Nephron (organoid): ENCODE data around the gene PLXNA4.
A peak's percentile ranks its signal among the peaks of the same experiment; 100 is the strongest.

Experiments
- H3K27ac Mint-ChIP-seq, 3 experiments: 2 replicates each; pipeline ENCODE4 v1.8.0; 2020; ENCODE audit warnings: mixed read lengths in 3 of 3, mild to moderate bottlenecking in 2 of 3, moderate library complexity in 1 of 3
- H3K27me3 Mint-ChIP-seq: 2 replicates; pipeline ENCODE4 v1.8.0; 2021; ENCODE audit warnings: low read depth, mild to moderate bottlenecking, moderate library complexity, mixed read lengths
- H3K36me3 Mint-ChIP-seq: 2 replicates; pipeline ENCODE4 v1.8.0; 2020; ENCODE audit warnings: low read depth, mixed read lengths
- H3K4me1 Mint-ChIP-seq: 2 replicates; pipeline ENCODE4 v1.8.0; 2020; ENCODE audit warnings: mixed read lengths
- H3K4me3 Mint-ChIP-seq, 3 experiments: 2 replicates each; pipeline ENCODE4 v1.8.0; 2020; ENCODE audit warnings: mild to moderate bottlenecking in 3 of 3, mixed read lengths in 3 of 3, moderate library complexity in 2 of 3
- H3K9me3 Mint-ChIP-seq: 2 replicates; pipeline ENCODE4 v1.8.0; 2020; ENCODE audit warnings: mixed read lengths
- CTCF ChIP-seq, 3 experiments: fragments of 200-600 bp; sonication (generic); IDR thresholded peaks; one replicate each; pipeline ENCODE4 v1.5.0; 2021; ENCODE audit warnings: antibody characterized with exemption in 3 of 3; ENCODE audit not compliant: unreplicated experiment in 3 of 3

Gene PLXNA4

GRCh38 chr7:132472463-132473120 is 103.7 kb downstream of the PLXNA4 start:
- no peak for TF ChIP-seq CTCF (IDR thresholded peaks at IDR 0.05; ENCODE audit: unreplicated experiment in 3 of 3)
- H3K27ac Mint-ChIP-seq: peak overlapping the region; percentile 27 to 46 (median 45)
- peaks cover 51% of the 10 kb centered on the region for H3K4me1 Mint-ChIP-seq
- no peaks in the 10 kb centered on the region for H3K36me3 Mint-ChIP-seq
- H3K4me3 Mint-ChIP-seq: peak overlapping the region in 1 of 3 experiments; percentile 8
- peaks cover 42% of the 10 kb centered on the region for H3K27me3 Mint-ChIP-seq
- H3K9me3 Mint-ChIP-seq: no peaks in the 10 kb centered on the region

GRCh38 chr7:132471515-132471914 is 104.8 kb downstream of the PLXNA4 start:
- Mint-ChIP-seq H3K9me3 (no peaks in the 10 kb centered on the region), H3K4me3 (no peak overlapping the region), H3K36me3 (no peaks in the 10 kb centered on the region), H3K27me3 (peaks cover 39% of the 10 kb centered on the region), H3K27ac (peak overlapping the region in 2 of 3 experiments; percentile 27 to 32), H3K4me1 (peaks cover 54% of the 10 kb centered on the region)
- TF ChIP-seq CTCF (IDR thresholded peaks at IDR 0.05; ENCODE audit: unreplicated experiment in 3 of 3): no peak

- H3K9me3 Mint-ChIP-seq: no peaks in the 10 kb centered on the region
- H3K4me1 Mint-ChIP-seq: peaks cover 50% of the 10 kb centered on the region
- no peak for TF ChIP-seq CTCF (IDR thresholded peaks at IDR 0.05; ENCODE audit: unreplicated experiment in 3 of 3)
- no peak overlapping the region for H3K27ac Mint-ChIP-seq
- no peak overlapping the region for H3K4me3 Mint-ChIP-seq
- peaks cover 27% of the 10 kb centered on the region for H3K27me3 Mint-ChIP-seq
- H3K36me3 Mint-ChIP-seq: no peaks in the 10 kb centered on the region
These were observed 106.6 kb downstream of the PLXNA4 start for GRCh38 chr7:132469681-132470080.

GRCh38 chr7:132469264-132469663 is 107.0 kb downstream of the PLXNA4 start:
- H3K27me3 Mint-ChIP-seq: peaks cover 27% of the 10 kb centered on the region
- H3K9me3 Mint-ChIP-seq: no peaks in the 10 kb centered on the region
- H3K36me3 Mint-ChIP-seq: no peaks in the 10 kb centered on the region
- H3K27ac Mint-ChIP-seq: no peak overlapping the region
- TF ChIP-seq CTCF (IDR thresholded peaks at IDR 0.05; ENCODE audit: unreplicated experiment in 3 of 3): no peak
- no peak overlapping the region for H3K4me3 Mint-ChIP-seq
- peaks cover 46% of the 10 kb centered on the region for H3K4me1 Mint-ChIP-seq

- no peak overlapping the region for H3K4me3 Mint-ChIP-seq
- TF ChIP-seq CTCF (IDR thresholded peaks at IDR 0.05; ENCODE audit: unreplicated experiment in 3 of 3): no peak
- no peak overlapping the region for H3K27ac Mint-ChIP-seq
- H3K27me3 Mint-ChIP-seq: peaks cover 17% of the 10 kb centered on the region
- no peaks in the 10 kb centered on the region for H3K36me3 Mint-ChIP-seq
- H3K4me1 Mint-ChIP-seq: peaks cover 21% of the 10 kb centered on the region
- no peaks in the 10 kb centered on the region for H3K9me3 Mint-ChIP-seq
These were observed 109.9 kb downstream of the PLXNA4 start for GRCh38 chr7:132466367-132466766.

GRCh38 chr7:132465516-132465915 is 110.8 kb downstream of the PLXNA4 start:
- Mint-ChIP-seq H3K27ac (no peak overlapping the region), H3K4me1 (peaks cover 22% of the 10 kb centered on the region), H3K9me3 (no peaks in the 10 kb centered on the region), H3K36me3 (no peaks in the 10 kb centered on the region), H3K4me3 (no peak overlapping the region), H3K27me3 (peaks cover 14% of the 10 kb centered on the region)
- TF ChIP-seq CTCF (IDR thresholded peaks at IDR 0.05; ENCODE audit: unreplicated experiment in 3 of 3): no peak
